NCI-H2081 (cell line): ENCODE data around the gene IGFL4.
A peak's percentile ranks its signal among the peaks of the same experiment; 100 is the strongest.
"Not testable (repeated sequence)": the region's sequence is repeated elsewhere in the genome, so short reads cannot be mapped to it uniquely, and the experiment has no call there.

Experiments
- DNase-seq, 2 experiments: peaks; one replicate each; lab custom pipeline; 2025; lab: John Stamatoyannopoulos, UW

The IGFL4 gene

GRCh38 chr19:46040952-46041500 is at the start of gene IGFL4:
TSS of gene IGFL4 (minus strand) at chr19:46041002. CDS start at chr19:46040962, 40 bp downstream.
- DNase-seq = no peak

GRCh38 chr19:46090444-46090843 is 49.6 kb upstream of the IGFL4 start:
- DNase-seq = no peak

GRCh38 chr19:46089432-46089831 is 48.6 kb upstream of the IGFL4 start:
- no peak for DNase-seq

- no peak for DNase-seq
These were observed 47.3 kb upstream of the IGFL4 start for GRCh38 chr19:46088101-46088500.

GRCh38 chr19:46085888-46086287 is 45.1 kb upstream of the IGFL4 start:
- no peak for DNase-seq

- no peak for DNase-seq
These were observed 41.9 kb upstream of the IGFL4 start for GRCh38 chr19:46082728-46083050.

- DNase-seq = peak in 1 of 2 experiments; percentile 22
These were observed 41.3 kb upstream of the IGFL4 start for GRCh38 chr19:46081928-46082727.

GRCh38 chr19:46080561-46080960 is 39.8 kb upstream of the IGFL4 start:
- DNase-seq = no peak

GRCh38 chr19:46079576-46079975 is 38.8 kb upstream of the IGFL4 start:
- DNase-seq = no peak

GRCh38 chr19:46078573-46079332 is 38.0 kb upstream of the IGFL4 start:
- DNase-seq = not testable (repeated sequence)

- no peak for DNase-seq
These were observed 37.0 kb upstream of the IGFL4 start for GRCh38 chr19:46077815-46078167.

GRCh38 chr19:46076951-46077814 is 36.4 kb upstream of the IGFL4 start:
- peak; percentile 73 to 77 for DNase-seq

GRCh38 chr19:46076031-46076880 is 35.5 kb upstream of the IGFL4 start:
- DNase-seq = no peak

- no peak for DNase-seq
These were observed 32.6 kb upstream of the IGFL4 start for GRCh38 chr19:46073268-46073922.

GRCh38 chr19:46069806-46070341 is 29.1 kb upstream of the IGFL4 start:
- DNase-seq = no peak

- DNase-seq = no peak
These were observed 27.8 kb upstream of the IGFL4 start for GRCh38 chr19:46068345-46069258.

GRCh38 chr19:46067691-46068090 is 26.9 kb upstream of the IGFL4 start:
- DNase-seq = no peak

- DNase-seq = no peak
These were observed 25.7 kb upstream of the IGFL4 start for GRCh38 chr19:46066471-46066870.

GRCh38 chr19:46065486-46066071 is 24.8 kb upstream of the IGFL4 start:
- no peak for DNase-seq
